C1 segment of cervical spinal cord (tissue), 14 donors: ENCODE measurements around the gene C6orf136.
A peak's percentile ranks its signal among the peaks of the same experiment; 100 is the strongest.

Experiments used
- DNase-seq, 14 donors: peaks; one replicate each; lab custom pipeline; 2025; lab: John Stamatoyannopoulos, UW

The C6orf136 gene

GRCh38 chr6:30615219-30615957 is 31.5 kb upstream of the C6orf136 start:
- peak in 8 of 14 donors; percentile 15 to 70 (median 44) for DNase-seq

- DNase-seq: peak in 4 of 14 donors; percentile 8 to 56 (median 12)
Observed at GRCh38 chr6:30615958-30616810, 30.7 kb upstream of the C6orf136 start.

DNA sequence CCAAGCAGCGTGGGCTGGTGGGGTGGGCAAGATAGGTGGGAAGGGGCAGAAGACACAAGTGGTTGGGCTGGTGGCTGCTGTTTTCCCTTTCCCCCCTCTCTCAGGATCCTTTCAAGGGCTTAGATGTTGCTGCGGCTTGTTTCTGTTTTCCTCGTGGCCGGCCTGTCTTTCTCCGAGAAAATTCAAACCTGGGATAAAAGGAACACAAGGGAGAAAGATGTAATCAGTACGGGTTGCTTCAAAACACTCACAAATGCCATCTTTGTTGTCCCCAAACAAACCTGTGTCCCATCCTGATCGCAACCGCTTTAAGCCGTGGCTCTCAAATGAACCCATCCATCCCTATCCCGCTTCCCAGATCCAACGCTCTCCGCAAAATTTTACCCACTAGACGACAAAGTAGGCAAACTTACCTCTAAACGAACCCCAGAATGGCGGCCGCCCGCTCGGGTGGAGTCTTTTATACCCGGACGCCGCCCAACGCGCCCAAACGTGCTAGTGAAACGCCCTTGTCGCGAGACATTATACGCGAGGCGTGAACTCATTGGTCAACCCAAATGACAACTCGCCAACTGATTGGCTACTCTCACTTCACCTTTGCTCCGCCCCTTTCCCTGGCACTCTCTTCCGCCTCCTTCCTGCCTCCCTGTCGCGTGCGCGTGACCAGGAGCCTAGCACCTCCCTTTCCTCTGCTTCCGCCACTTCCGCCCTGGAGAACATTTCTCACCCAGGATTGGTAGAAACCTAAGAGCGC is 29.9 kb upstream of the C6orf136 start, which contains the start of gene PPP1R10:
Gene PPP1R10 (minus strand): TSS at position 433 of the 754 bp plus-strand sequence. CDS start 7,299 bp downstream, outside the sequence.
- DNase-seq: peak; percentile 89 to 100 (median 98)

GRCh38 chr6:30617565-30618269 is 29.2 kb upstream of the C6orf136 start, which contains the start of gene MRPS18B:
MRPS18B (plus strand) TSS chr6:30617840; CDS start chr6:30617866, 26 bp downstream.
- peak; percentile 73 to 99 (median 97) for DNase-seq

GRCh38 chr6:30618270-30618797 is 28.6 kb upstream of the C6orf136 start:
- DNase-seq: no peak

GRCh38 chr6:30619561-30619960 is 27.4 kb upstream of the C6orf136 start:
- DNase-seq: no peak

DNA sequence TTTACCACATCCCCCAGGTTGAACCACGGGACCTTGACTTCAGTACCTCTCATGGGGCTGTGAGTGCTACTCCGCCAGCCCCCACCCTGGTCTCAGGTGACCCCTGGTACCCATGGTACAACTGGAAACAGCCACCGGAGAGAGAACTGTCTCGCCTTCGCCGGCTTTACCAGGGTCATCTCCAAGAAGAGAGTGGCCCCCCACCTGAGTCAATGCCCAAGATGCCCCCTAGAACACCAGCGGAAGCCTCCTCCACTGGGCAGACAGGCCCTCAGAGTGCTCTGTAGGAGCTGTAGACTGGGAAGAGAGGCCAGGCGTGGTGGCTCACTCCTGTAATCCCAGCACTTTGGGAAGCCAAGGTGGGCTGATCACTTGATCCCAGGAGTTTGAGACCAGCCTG is 21.4 kb upstream of the C6orf136 start:
- no peak for DNase-seq

GRCh38 chr6:30626484-30627366 is 20.2 kb upstream of the C6orf136 start, which contains the start of gene ATAT1:
ATAT1 (plus strand) TSS chr6:30626874.
- DNase-seq: peak; percentile 26 to 93 (median 78)

DNA sequence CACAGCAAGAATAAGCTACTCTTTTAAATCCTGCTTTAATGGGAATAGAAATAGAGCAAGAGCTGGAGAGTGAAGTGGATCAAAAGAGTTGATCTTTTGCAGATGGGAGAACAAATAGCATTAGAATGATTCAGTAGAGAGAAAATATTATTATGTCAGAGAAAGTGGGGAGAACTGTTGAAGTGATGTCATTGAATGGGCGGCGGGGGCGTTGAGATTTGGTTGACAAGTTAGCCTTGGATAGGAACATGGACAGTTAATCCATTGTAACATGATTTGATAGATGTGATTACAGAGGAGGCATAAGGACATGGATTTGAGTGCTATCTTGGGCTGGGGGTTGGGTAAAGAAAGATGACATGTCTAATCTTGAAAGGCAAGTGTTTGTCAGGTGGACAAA is 11.1 kb upstream of the C6orf136 start:
- DNase-seq: no peak

DNA sequence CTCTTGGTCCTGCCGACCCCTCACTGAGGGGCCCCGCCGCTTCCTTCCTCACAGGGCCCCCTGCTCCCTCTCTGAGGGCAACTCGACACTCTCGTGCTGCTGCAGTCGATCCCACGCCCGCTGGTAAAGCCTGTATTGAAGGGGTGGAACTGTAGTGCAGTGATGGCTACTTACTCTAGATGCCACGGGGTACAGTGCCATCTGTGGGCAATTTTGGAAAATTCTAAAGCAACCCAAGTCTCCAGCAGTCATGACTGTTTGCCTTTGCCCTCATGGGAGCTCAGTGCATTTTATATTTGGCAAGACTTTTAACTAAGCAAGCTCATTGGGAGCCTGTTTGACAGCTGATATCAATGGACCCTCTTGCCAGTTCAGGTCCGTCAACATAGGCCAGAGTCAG is 6.5 kb upstream of the C6orf136 start:
- no peak for DNase-seq

DNA sequence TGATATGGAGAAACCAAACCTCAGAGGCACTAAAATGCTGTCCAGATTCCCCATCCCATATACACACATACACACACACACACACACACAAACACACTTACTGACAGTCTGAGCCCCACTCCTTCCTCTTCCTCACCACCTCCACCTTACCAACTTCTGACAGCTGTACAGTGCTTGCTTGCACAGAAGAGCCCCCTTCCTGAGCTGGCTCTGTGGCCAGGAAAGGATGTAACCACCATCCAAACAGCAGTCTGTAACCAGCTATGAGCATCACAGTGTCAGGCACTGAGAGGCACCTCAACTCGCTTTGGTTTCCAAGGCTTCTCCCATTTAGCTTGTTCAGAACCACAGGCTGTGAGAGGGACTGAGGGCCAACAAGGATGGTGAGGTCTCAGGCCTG is 5.9 kb upstream of the C6orf136 start:
- no peak for DNase-seq

- DNase-seq: no peak
Observed at GRCh38 chr6:30643656-30644055, 3.3 kb upstream of the C6orf136 start.

- DNase-seq: no peak
Observed at GRCh38 chr6:30644769-30645168, 2.2 kb upstream of the C6orf136 start.

- no peak for DNase-seq
Observed at GRCh38 chr6:30645989-30646388, 944 bp upstream of the C6orf136 start.

- peak in 13 of 14 donors; percentile 12 to 91 (median 67) for DNase-seq
Observed at GRCh38 chr6:30647242-30648116, 546 bp downstream of the C6orf136 start.

- DNase-seq: no peak
Observed at GRCh38 chr6:30651143-30651542, 4.2 kb downstream of the C6orf136 start.

DNA sequence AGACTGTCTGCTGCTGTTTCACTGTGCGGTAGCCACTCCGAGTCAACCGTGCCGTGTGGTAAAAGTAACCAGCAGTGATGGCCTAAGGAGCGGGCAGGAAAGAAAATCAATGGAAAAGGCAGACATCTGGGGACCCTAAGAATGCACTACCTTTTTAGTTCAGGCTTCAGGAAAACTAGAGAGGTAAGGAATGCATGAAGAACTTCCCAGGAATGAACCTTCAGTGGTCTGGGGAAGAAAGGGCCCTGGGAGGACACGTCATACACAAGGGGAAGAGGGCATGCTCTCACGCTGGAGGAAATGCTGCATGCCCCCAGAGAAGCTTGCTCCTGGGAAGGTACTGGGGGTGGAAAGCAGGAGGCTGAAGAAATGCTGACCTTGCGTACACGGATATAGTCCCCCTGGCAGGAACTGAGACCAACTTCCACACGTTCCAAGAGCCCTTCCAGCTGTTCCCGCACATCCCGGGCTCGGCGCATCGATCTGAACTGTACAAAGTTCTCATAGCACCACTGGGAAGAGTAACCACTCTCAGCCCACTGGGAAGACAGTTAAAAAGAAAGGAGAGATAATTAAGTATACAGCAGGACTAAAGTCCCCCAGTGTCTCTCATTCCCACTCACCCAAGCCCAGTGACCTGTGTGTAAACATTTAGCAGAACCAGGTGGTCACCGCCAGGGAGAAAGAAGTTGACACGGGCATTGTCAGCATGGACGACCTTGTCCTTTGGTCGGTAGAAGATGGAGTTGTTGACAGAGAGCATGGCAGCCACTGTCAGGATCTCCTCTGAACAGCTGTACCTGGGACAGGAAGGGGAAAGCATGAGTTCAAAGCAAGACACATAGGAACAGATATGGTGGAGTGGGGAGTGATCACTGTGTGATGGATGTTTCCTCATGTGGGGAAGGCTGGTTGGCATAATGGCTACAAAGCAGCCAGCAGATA is 8.1 kb downstream of the C6orf136 start:
- no peak for DNase-seq

DNA sequence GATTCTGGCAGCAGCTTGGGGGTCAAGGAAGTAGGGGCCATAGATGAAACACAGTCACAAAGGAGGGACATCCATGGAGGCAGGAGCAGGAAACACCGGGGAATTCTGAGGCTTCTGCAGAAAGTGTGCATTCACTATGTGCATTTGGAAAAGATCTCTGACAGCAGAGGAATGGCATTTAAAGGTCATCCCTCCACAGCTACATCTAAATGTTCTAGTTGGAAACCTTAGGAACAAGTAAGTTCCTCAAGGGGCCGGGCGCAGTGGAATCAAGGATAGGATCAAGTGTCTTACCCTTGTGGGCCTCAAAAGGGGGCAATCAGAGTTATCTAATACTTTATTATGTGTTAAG is 8.8 kb downstream of the C6orf136 start:
- DNase-seq: no peak
